Stimulated activated CD8-positive, alpha-beta memory T cell treated with anti-CD3 and anti-CD28 coated beads, Interleukin-15, amount 100 ng/mL, for 4 hours (primary cell): ENCODE measurements around the gene KRTAP4-16.
"Not testable (repeated sequence)": the region's sequence is repeated elsewhere in the genome, so short reads cannot be mapped to it uniquely, and the experiment has no call there.

Experiments
- DNase-seq, 2 donors: peaks; one replicate each; pipeline ENCODE4 v3.0.0-alpha.2; 2020; ENCODE audit warnings: low read depth in 2 of 2

KRTAP4-16 gene

DNA sequence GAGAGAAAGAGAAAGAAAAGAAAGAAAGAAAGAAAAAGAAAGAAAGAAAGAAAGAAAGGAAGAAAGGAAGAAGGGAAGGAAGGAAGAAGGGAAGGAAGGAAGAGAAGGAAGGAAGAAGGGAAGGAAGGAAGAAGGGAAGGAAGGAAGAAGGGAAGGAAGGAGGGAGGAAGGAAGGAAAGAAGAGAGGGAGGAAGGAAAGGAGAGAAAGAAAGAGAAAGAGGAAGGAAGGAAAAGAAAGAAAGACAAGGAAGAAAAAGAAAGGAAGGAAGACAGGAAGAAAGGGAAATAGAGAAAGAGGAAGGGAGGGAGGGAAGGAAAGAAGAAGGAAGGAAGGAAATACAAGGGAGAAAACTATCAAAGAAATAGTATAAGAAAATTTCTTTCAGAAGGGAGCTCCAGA lies 25.2 kb downstream of the KRTAP4-16 start:
- no peak for DNase-seq

DNA sequence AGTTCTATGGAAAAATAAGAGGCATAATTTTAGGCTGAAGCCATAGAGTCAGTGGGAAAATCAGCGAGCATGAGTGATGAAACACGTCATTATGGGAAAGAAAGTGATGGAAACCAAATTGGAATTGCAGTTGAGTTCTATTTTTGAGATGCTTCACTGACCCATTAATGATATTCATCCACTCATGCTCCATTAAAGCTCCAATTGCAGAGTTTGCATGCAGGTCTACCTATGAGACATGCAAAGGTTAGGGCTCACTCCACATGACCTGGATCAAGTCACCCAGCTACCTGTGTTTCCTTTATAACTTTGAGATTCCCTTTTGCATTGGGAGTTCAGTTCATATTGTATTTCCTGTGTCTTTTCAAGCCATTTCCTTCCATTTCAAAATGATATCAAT lies 28.3 kb downstream of the KRTAP4-16 start:
- no peak for DNase-seq

DNA sequence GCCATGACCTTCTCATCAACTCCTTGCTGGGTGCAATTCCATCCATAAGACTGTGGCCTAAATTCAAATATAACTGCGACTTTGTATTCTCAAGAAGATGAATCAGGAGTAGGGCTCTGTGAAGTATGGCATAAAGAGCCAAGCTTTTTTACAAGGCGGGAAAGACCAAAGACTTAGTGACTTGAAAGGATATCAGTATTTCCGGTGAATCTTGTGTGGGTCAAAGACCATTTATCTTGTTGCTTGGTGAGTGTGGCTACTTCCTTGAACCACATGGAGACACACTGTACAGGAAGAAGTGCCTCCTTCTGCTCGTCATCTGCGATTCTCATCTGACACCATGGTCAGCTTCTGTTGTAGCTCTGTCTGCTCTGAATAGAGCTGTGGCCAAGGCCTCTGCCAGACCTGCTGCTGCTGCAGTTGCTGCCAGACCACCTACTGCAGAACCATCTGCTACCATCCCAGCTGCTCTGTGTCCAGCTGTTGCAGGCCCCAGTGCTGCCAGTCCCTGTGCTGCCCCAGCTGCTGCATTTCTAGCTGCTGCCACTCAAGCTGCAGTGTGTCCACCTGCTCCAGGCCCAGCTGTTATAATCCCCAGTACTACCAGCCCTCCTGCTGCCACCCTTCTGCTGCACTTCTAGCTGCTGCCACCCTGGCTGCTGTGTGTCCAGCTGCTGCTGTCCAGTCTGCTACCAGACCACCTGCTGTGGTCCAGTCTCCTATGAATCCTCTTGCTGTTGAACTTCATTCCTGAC lies 30.2 kb downstream of the KRTAP4-16 start:
- no peak for DNase-seq

DNA sequence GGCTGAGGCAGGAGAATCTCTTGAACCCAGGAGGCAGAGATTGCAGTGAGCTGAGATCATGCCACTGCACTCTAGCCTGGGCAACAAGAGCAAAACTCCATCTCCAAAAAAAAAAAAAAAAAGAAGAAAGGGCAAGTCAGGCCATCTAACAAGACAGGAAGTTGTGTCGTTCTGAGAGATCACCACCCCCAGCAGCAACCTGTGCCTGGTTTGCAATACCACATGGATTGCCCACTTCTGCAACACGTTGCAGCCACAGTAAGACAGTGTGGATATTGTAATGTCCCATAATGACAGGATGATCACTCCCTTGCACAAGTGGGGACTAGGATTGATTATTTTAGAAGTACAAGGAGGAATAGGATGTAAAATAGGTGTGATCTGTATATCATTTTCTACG lies 33.0 kb downstream of the KRTAP4-16 start:
- no peak for DNase-seq

DNA sequence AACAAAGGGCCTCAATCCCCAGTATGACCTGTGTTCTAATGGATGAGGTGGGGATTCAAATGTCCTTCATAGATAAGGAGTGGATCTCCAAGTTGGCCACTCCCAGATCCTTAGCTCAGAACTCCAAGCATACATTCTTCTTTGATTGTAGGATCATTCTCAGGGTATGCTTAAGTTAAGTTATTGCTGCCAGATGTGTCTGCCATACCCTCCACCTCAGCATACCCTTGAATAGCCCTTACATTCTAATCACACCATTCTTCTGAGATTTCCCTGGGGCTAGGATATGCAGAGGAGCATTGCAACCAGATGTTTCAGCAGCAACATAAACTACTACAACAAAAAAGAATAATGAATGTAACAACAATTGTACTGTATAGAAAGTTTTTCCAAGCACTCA lies 34.7 kb downstream of the KRTAP4-16 start:
- no peak for DNase-seq

DNA sequence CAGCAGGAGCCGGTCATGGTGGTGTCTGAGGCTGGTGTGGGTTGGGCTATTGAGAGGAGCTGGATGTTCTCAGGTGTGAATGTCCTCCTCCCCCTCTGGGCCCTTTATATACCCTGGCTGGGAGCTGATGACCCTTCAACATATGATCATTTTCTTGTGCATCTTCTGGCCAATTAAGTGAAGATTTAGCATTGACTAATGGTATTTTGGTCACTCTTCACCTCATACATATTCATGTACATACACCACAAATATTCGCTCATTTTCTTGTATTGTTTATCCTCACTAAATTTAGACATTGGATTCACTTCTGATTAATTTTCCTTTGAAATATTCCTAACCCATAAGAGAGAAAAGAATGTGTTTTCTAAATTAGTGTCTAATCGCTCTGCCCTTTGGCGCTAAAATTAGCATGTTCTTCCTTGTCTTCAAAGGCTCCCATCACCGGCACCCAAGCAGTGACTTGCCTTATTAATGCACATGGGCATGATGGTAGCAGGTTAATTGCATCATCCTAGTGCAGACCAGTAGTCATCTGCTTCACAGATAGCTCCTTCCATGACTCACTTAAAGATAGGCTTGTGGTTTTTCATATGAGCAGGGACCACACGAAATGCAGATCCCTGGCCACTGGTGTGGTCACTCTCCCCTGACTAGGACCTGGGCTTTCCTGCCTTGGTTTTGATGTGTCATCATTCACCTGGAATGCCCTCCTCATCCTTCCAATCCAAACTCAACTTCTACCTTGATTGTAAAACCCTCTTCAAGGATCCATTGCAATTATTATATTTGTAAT lies 36.0 kb downstream of the KRTAP4-16 start, which contains the start of gene KRTAP2-4:
Gene KRTAP2-4, minus strand, starts transcription at position 51 of the 796 bp plus-strand sequence. Its CDS starts 34 bp downstream, at position 17.
- no peak for DNase-seq

DNA sequence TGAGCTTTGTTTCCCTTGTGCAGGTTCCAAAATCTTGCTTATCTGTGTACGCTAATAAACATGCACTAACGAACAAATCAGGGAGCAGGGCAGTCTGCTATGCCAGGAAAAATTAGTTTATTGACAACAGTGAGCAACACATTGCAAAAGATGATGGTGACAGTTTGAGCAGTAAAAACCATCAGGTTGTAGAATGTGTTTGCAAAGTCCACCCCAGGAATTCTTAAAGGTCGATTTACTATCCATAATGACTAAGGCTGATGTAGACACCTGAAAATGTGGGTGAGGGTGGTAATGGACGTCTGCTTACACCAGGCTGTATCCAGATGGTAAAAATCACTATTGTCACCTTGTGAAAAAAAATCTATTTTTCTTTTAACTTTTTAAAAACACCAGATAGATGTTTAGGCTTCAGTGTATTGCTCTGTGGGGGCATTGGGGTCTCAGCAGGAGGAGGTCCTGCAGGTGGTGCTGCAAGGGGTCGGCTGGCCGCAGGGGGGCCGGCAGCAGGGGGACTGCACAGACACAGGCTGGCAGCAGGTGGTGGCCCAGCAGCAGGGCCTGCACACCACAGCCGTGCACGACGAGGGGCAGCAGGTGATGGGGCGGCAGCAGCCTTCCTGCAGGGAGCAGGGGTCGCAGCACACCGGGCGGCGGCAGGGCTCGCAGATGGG lies 36.9 kb downstream of the KRTAP4-16 start:
- not testable (repeated sequence) for DNase-seq

DNA sequence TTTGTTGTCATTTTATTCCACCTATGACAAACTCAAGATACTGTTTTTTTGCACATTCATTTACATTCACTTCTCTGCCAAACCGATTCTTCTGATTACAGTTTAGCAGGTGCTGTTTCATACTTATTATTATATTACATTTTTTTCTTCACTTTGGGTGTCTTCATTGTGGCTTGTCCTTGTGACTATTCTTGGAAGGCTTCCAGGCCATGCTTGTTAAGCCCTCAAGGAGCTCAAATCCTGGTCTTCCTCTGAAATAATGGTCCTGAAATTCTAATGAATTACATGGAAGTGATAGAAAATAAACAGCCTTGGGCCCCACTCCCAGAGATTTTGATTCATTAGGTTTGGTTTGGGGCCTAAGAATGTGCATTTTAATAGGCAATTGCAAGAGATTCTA lies 37.7 kb downstream of the KRTAP4-16 start:
- no peak for DNase-seq

DNA sequence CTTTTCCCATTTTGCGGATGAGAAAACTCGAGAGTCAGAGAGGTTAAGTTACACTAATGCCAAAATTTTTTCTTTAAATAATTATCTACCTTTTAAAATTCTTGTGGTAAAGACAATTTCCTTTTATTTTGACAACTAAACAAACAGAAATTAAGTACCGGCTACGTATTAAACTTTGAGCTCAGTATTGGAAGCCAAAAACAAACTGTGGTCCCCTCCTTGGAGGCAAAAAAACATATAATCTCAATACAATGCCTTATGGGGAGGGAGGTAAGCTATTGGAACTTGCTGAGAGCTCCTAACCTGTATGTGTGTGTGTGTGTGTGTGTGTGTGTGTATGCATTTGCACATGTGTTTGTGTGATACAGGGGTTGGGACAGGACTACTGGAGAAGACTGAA lies 38.6 kb downstream of the KRTAP4-16 start:
- DNase-seq, result no peak

DNA sequence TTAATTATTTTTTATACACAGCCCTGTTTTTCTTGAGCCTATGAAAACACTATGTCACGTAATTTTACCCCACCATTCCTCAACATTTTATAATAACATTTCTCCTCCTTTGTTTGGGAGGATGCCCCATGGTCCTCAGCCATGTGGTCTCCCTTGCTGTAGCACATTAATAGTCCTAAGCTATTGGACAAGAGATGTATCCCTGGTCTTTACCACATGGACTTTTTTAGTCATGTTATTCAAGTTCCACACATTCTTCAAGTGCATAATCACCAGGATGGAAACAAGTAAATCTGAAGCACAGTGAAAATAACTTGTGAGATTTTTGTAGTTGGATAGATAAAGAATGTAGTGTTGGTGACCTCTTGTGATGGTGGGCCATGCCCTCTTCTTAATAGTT lies 40.0 kb downstream of the KRTAP4-16 start:
- DNase-seq, result no peak

DNA sequence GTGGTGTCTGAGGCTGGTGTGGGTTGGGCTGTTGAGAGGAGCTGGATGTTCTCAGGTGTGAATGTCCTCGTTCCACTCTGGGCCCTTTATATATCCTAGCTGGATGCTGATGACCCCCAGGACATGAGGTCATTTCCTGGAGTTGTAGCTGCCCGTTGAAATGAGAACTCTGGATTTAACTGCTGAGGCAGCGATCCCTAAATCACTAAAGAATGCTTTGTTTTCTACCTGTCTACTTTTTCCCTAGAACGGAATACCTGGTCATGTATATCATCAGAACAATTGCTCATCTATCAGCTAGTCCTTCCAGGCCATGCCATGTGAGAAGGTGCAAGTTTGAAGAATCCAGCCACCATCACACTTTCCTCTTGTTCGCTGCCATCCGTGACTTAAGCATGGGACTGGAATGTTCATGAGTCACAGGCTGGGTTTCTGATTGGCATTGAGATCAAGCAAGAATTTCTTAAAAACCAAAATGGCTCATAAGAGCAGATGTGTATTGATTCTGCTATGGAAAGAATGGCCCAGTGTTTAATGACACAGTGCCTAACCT lies 41.9 kb downstream of the KRTAP4-16 start, which contains the start of gene KRTAP2-3:
Gene KRTAP2-3, minus strand, starts transcription at position 63 of the 553 bp plus-strand sequence. CDS start 64 bp downstream, outside the sequence.
- no peak for DNase-seq

DNA sequence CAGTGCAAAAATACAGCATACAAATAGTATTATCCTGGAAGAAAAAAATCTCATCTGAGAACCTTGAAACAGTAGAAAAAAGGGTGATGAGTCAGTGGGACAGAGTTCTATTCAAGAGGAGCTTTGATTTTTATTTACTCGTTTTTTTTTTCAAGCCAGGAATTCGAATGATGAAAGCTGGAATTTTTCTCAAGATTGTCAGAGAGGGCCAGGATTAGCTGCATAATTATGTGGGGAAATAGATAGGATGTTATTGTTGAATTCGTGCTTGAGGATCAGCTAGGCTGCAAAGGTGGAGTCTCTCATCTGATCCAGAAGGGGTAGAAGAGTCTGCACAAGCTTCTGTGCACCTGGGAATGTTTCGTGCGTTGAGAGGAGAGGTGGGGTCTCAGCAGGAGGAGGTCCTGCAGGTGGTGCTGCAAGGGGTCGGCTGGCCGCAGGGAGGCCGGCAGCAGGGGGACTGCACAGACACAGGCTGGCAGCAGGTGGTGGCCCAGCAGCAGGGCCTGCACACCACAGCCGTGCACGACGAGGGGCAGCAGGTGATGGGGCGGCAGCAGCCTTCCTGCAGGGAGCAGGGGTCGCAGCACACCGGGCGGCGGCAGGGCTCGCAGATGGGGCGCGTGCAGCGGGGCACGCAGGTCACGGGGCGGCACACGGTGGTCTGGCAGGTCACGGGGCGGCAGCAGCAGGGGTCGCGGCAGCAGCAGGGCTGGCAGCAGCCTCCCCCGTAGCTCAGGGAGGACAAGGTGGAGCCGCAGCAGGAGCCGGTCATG lies 42.5 kb downstream of the KRTAP4-16 start:
- not testable (repeated sequence) for DNase-seq

DNA sequence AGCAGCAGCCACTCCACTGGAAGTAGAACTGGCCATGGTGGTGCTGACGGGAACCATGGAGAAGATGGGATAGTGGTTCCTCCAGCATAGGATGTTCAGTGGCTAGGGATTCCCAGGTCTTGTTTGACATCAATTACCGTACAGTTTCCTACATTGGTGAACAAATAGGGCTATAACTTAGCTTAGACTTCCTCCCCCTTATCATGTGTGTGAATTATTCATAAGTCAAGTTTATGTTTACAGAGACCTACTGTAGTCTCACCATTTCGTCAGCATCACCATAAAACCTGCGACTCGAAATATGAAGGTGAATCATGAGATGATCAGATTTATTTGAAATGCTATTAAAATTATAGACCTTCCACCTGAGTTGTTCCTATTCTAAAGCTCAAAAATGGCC lies 43.3 kb downstream of the KRTAP4-16 start:
- no peak for DNase-seq

DNA sequence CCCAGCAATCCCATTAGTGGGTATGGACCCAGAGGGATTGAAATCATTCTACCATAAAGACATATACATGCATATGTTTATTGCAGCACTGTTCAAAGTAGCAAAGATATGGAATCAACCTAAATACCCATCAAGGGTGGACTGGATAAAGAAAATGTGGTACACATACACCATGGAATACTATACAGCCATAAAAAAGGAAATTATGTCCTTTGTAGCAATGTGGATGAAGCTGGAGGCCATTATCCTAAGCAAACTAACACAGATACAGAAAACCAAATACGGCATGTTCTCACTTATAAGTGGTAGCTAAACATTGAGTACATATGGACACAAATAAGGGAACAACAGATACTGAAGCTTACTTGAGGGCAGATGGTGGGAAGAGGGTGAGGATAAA lies 44.5 kb downstream of the KRTAP4-16 start:
- no peak for DNase-seq

DNA sequence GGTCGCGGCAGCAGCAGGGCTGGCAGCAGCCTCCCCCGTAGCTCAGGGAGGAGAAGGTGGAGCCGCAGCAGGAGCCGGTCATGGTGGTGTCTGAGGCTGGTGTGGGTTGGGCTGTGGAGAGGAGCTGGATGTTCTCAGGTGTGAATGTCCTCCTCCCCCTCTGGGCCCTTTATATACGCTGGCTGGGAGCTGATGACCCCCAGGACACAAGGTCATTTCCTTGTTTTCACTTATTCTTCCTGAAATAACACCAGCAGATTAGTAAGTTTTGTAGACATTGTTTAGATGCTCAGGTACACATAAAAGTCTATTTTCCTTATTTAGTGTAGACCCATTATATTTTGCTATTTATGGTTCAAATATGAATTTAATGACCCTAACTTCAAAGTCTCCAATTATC lies 46.9 kb downstream of the KRTAP4-16 start, which contains the start of gene KRTAP2-2:
Gene KRTAP2-2, minus strand, starts transcription at position 101 of the 400 bp plus-strand sequence. Its CDS starts 19 bp downstream, at position 82.
- DNase-seq, result not testable (repeated sequence)

DNA sequence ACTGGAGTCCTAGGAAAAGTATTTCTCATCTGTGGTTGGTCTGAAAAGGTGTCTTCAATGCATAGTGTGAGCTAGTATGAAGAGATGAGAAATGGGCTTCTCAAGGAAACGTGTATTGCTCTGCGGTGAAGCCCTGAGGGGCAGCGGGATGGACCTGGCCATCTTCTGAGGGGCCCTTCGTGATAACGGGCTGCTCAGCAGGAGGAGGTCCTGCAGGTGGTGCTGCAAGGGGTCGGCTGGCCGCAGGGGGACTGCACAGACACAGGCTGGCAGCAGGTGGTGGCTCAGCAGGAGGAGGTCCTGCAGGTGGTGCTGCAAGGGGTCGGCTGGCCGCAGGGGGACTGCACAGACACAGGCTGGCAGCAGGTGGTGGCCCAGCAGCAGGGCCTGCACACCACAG lies 47.5 kb downstream of the KRTAP4-16 start:
- DNase-seq, result not testable (repeated sequence)

DNA sequence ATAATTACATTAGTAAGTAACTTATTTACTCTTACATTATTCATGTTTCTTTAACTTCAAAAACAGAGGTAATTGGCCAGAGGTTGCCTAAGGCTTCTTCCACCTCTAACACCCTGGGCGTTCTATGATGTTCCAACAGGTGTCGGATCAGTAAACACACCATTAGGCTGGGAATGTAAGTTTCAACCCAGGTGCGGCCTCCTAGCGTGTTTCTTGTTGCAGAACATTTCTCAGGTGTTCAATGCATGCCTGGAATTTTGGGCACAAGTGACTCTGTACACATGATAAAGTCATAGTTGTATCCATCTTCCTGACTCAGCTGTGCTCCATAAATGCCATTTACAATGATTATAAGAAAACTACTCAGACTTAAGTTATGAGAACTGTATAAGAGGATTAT lies 48.0 kb downstream of the KRTAP4-16 start:
- no peak for DNase-seq

DNA sequence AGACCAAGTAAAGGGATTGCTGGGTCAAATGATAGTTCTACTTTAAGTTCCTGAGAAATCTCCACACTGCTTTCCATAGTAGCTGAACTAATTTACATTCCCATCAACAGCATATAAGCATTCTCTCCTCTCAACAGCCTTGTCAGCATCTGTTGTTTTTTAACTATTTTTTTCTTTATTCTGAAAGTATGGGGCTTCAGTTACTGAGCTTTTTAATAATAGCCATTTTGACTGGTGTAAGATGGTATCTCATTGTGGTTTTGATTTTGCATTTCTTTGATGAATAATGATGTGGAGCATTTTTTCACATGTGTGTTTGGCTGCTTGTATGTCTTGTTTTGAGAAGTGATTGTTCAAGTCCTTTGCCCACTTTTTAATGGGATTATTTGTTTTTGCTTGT lies 49.4 kb downstream of the KRTAP4-16 start:
- DNase-seq, result no peak
